ENCODE measurements around the gene FBXW5.

FBXW5 gene

GRCh38 chr9:136964171-136964689, 19.7 kb upstream of the FBXW5 start:
- no peak for TF ChIP-seq CTCF (IDR thresholded peaks at IDR 0.05; ENCODE audit: insufficient read depth, low read depth, low read length, missing control alignments)
- H3K4me3 ChIP-seq (ENCODE audit: low read depth, low read length): no peak overlapping the region
- DNase-seq (ENCODE audit: low read depth): no peak

GRCh38 chr9:136963751-136964150, 19.2 kb upstream of the FBXW5 start:
- DNase-seq (ENCODE audit: low read depth): no peak
- TF ChIP-seq CTCF (IDR thresholded peaks at IDR 0.05; ENCODE audit: insufficient read depth, low read depth, low read length, missing control alignments): no peak
- no peak overlapping the region for H3K4me3 ChIP-seq (ENCODE audit: low read depth, low read length)

GRCh38 chr9:136963341-136963740, 18.8 kb upstream of the FBXW5 start:
- TF ChIP-seq CTCF (IDR thresholded peaks at IDR 0.05; ENCODE audit: insufficient read depth, low read depth, low read length, missing control alignments): no peak
- H3K4me3 ChIP-seq (ENCODE audit: low read depth, low read length): no peak overlapping the region
- DNase-seq (ENCODE audit: low read depth): no peak

- no peak for DNase-seq (ENCODE audit: low read depth)
- no peak overlapping the region for H3K4me3 ChIP-seq (ENCODE audit: low read depth, low read length)
- no peak for TF ChIP-seq CTCF (IDR thresholded peaks at IDR 0.05; ENCODE audit: insufficient read depth, low read depth, low read length, missing control alignments)
Measured at GRCh38 chr9:136962701-136963248, 18.2 kb upstream of the FBXW5 start.

- no peak for DNase-seq (ENCODE audit: low read depth)
- no peak overlapping the region for H3K4me3 ChIP-seq (ENCODE audit: low read depth, low read length)
- TF ChIP-seq CTCF (IDR thresholded peaks at IDR 0.05; ENCODE audit: insufficient read depth, low read depth, low read length, missing control alignments): no peak
Measured at GRCh38 chr9:136962163-136962562, 17.6 kb upstream of the FBXW5 start.

- DNase-seq (ENCODE audit: low read depth): no peak
- no peak for TF ChIP-seq CTCF (IDR thresholded peaks at IDR 0.05; ENCODE audit: insufficient read depth, low read depth, low read length, missing control alignments)
- no peak overlapping the region for H3K4me3 ChIP-seq (ENCODE audit: low read depth, low read length)
Measured at GRCh38 chr9:136961279-136962065, 16.9 kb upstream of the FBXW5 start.

All from GM12865 (cell line).